OCI-LY3 (cell line): ENCODE measurements around the gene SMYD3.

Experiments
- H2AFZ ChIP-seq: fragments of 200-600, 300-600 bp; shearing (Covaris generic); 2 replicates; pipeline ENCODE4 v1.6.0; 2014; ENCODE audit warnings: antibody characterized with exemption, low read depth, low read length
- H3K27ac ChIP-seq: fragments of 200-600, 300-600 bp; sonication (generic); 2 replicates; pipeline ENCODE4 v1.5.1; 2014; ENCODE audit warnings: mild to moderate bottlenecking, low read length, moderate library complexity, mixed read lengths
- H3K27me3 ChIP-seq: fragments of 200-600, 300-600 bp; sonication (generic); 2 replicates; pipeline ENCODE4 v1.6.1; 2014; ENCODE audit warnings: low read depth, low read length, mixed read lengths
- H3K36me3 ChIP-seq: fragments of 200-600, 300-600 bp; sonication (generic); replicated peaks from 2 replicates; pipeline ENCODE3; 2014; ENCODE audit warnings: low read depth, low read length, mixed read lengths
- H3K4me1 ChIP-seq: fragments of 300-600, 200-600 bp; sonication (generic); 2 replicates; pipeline ENCODE4 v1.6.1; 2014; ENCODE audit warnings: low read length, mixed read lengths
- H3K4me2 ChIP-seq: fragments of 200-600, 300-600 bp; sonication (generic); 2 replicates; pipeline ENCODE4 v1.6.1; 2014; ENCODE audit warnings: low read length, mixed read lengths
- H3K4me3 ChIP-seq: fragments of 300-600, 200-600 bp; sonication (generic); 2 replicates; pipeline ENCODE4 v1.5.1; 2014; ENCODE audit warnings: antibody characterized with exemption, mild to moderate bottlenecking, low read length, moderate library complexity
- H3K79me2 ChIP-seq: fragments of 300-600, 200-600 bp; shearing (Covaris generic); 2 replicates; pipeline ENCODE4 v1.6.1; 2014; ENCODE audit warnings: mild to moderate bottlenecking, low read length, mixed read lengths
- H3K9ac ChIP-seq: fragments of 300-600, 200-600 bp; shearing (Covaris generic); 2 replicates; pipeline ENCODE4 v1.6.0; 2014; ENCODE audit warnings: mild to moderate bottlenecking, low read length, moderate library complexity
- H3K9me3 ChIP-seq: fragments of 200-600, 300-600 bp; shearing (Covaris generic); 2 replicates; pipeline ENCODE4 v1.6.1; 2014; ENCODE audit warnings: low read length, mixed read lengths; ENCODE audit not compliant: insufficient read depth
- H4K20me1 ChIP-seq: fragments of 200-600, 300-600 bp; sonication (generic); 2 replicates; pipeline ENCODE4 v1.6.1; 2016; ENCODE audit warnings: low read length, mixed read lengths; ENCODE audit not compliant: insufficient read depth
- CTCF ChIP-seq: fragments of 200-600, 300-600 bp; sonication (generic); IDR thresholded peaks from 2 replicates; pipeline ENCODE4 v1.5.1; 2014; ENCODE audit warnings: antibody characterized with exemption, low read length, low read depth
- EZH2phosphoT487 ChIP-seq: fragments of 200-600 bp; shearing (Covaris generic); IDR thresholded peaks from 2 replicates; pipeline ENCODE4 v1.6.1; 2018; ENCODE audit warnings: antibody characterized with exemption, mixed run types, low read depth

SMYD3 gene

GRCh38 chr1:245869847-245870246, 637.2 kb downstream of the SMYD3 start:
- no peaks in the 10 kb centered on the region for H3K9me3 ChIP-seq
- no peak overlapping the region for H2AFZ ChIP-seq
- H3K4me3 ChIP-seq: no peak overlapping the region
- no peaks in the 10 kb centered on the region for H3K4me1 ChIP-seq
- no peak overlapping the region for H3K9ac ChIP-seq
- H3K27me3 ChIP-seq: no peaks in the 10 kb centered on the region
- no peaks in the 10 kb centered on the region for H3K79me2 ChIP-seq
- H3K27ac ChIP-seq: no peak overlapping the region
- no peak for TF ChIP-seq EZH2phosphoT487
- TF ChIP-seq CTCF: no peak
- H3K4me2 ChIP-seq: no peak overlapping the region
- no peaks in the 10 kb centered on the region for H4K20me1 ChIP-seq
- H3K36me3 ChIP-seq: no peaks in the 10 kb centered on the region

- TF ChIP-seq EZH2phosphoT487 (no peak), CTCF (no peak)
- Histone ChIP-seq H2AFZ (no peak overlapping the region), H3K4me1 (no peaks in the 10 kb centered on the region), H3K27ac (no peak overlapping the region), H3K36me3 (no peaks in the 10 kb centered on the region), H3K9ac (no peak overlapping the region), H3K27me3 (no peaks in the 10 kb centered on the region), H3K79me2 (no peaks in the 10 kb centered on the region), H3K4me2 (no peak overlapping the region), H3K9me3 (no peaks in the 10 kb centered on the region), H3K4me3 (no peak overlapping the region), H4K20me1 (no peaks in the 10 kb centered on the region)
Measured at GRCh38 chr1:245867738-245868137, 639.3 kb downstream of the SMYD3 start.

GRCh38 chr1:245864872-245865271, 642.2 kb downstream of the SMYD3 start:
- H3K4me3 ChIP-seq: no peak overlapping the region
- no peaks in the 10 kb centered on the region for H4K20me1 ChIP-seq
- no peak overlapping the region for H3K9ac ChIP-seq
- H3K36me3 ChIP-seq: no peaks in the 10 kb centered on the region
- H2AFZ ChIP-seq: no peak overlapping the region
- H3K9me3 ChIP-seq: no peaks in the 10 kb centered on the region
- no peak overlapping the region for H3K4me2 ChIP-seq
- H3K27me3 ChIP-seq: no peaks in the 10 kb centered on the region
- H3K27ac ChIP-seq: no peak overlapping the region
- no peaks in the 10 kb centered on the region for H3K4me1 ChIP-seq
- H3K79me2 ChIP-seq: no peaks in the 10 kb centered on the region
- TF ChIP-seq EZH2phosphoT487 (no peak), CTCF (no peak)

- Histone ChIP-seq H3K27ac (no peak overlapping the region), H3K4me3 (no peak overlapping the region), H3K9me3 (no peaks in the 10 kb centered on the region), H4K20me1 (no peaks in the 10 kb centered on the region), H3K36me3 (no peaks in the 10 kb centered on the region), H2AFZ (no peak overlapping the region), H3K27me3 (no peaks in the 10 kb centered on the region), H3K79me2 (no peaks in the 10 kb centered on the region), H3K9ac (no peak overlapping the region), H3K4me2 (no peak overlapping the region), H3K4me1 (no peaks in the 10 kb centered on the region)
- no peak for TF ChIP-seq EZH2phosphoT487
- TF ChIP-seq CTCF: no peak
Measured at GRCh38 chr1:245863566-245864184, 643.4 kb downstream of the SMYD3 start.
